GM23248 (cell line): Measurements from ENCODE around the gene ACER2.

Experiments used
- EZH2 ChIP-seq: fragments of 200-600 bp; sonication (generic); IDR thresholded peaks from 2 replicates; pipeline ENCODE4 v1.6.1; 2018; ENCODE audit warnings: antibody characterized with exemption, mild to moderate bottlenecking; ENCODE audit not compliant: insufficient read depth, poor library complexity, severe bottlenecking
- EZH2phosphoT487 ChIP-seq: fragments of 200-600 bp; sonication (generic); IDR thresholded peaks from 2 replicates; pipeline ENCODE4 v1.6.1; 2018; ENCODE audit warnings: antibody characterized with exemption, moderate library complexity, mild to moderate bottlenecking, low read depth; ENCODE audit not compliant: insufficient read depth

DNA sequence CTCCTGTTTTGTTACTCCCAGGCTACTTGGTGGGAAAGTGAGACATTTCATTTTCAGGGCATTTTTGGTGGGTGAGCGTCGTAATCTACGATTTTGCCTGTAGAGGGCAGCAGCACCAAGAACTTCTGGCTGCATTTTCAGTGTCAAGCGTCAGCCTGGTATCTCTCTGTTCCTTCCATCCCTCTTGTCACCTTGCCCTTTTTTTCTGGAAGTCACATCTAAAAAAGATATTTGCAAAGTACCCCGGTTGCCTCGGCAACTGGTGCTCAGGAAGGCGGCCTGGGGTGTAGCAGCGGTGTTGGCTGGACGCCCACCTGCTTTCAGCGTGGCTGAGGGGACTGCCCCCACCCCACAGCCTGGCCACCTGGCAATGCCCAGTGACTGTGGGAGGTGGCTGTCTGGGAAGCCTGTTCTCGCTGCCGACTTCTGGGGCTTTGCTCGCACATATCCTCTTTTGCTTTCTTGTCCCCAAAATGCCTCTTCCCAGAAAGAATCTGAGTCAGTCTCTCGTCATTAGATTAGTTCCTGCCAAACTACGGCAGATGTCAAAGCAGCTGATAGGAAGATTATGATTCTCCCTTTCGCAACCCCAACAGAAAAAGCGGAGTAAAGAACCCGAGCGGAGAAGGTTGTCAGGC is 84.5 kb downstream of the ACER2 start:
- TF ChIP-seq EZH2: no peak
- no peak for TF ChIP-seq EZH2phosphoT487
